Stomach (tissue), 9 donors: ENCODE results near the gene PTPRM. TPM values are rescaled to one million over a fixed set of nuclear protein-coding genes. Genes with fewer than 3 reads are reported as not detected.

Experiments
- DNase-seq, 2 donors: peaks; one replicate each; pipeline versions ENCODE4 v3.0.0 to v3.0.0-alpha.2; 2013 to 2019
- H3K27ac ChIP-seq, 5 donors: fragments of 200-600 bp in 4 of 5; sonication (generic) in 4 of 5; one replicate each; pipeline ENCODE4 v1.5.1; 2013 to 2019; ENCODE audit warnings: mild to moderate bottlenecking in 1 of 5, moderate library complexity in 1 of 5
- H3K27me3 ChIP-seq, 3 donors: fragments of 200-600 bp; sonication (generic); one replicate each; pipeline ENCODE4 v1.5.1; 2017 to 2019; ENCODE audit warnings: mixed run types in 1 of 3
- H3K36me3 ChIP-seq, 4 donors: fragments of 200-600 bp; sonication (generic); 1 replicate in 3 of 4; 2 replicates in 1 of 4; pipeline ENCODE4 v1.5.1; 2016 to 2019
- H3K4me1 ChIP-seq, 4 donors: fragments of 200-600 bp; sonication (generic); one replicate each; pipeline ENCODE4 v1.5.1; 2016 to 2019
- H3K4me3 ChIP-seq, 4 donors: fragments of 200-600 bp; sonication (generic) in 3 of 4; one replicate each; pipeline ENCODE4 v1.5.1; 2016 to 2019; ENCODE audit warnings: mild to moderate bottlenecking in 1 of 4
- H3K9me3 ChIP-seq, 4 donors: fragments of 200-600 bp; sonication (generic); one replicate each; pipeline ENCODE4 v1.5.1; 2016 to 2019
- CTCF ChIP-seq, 7 experiments: fragments of 450-650 bp in 4 of 7; fragments of 200-600 bp in 3 of 7; sonication (generic) in 3 of 7; IDR thresholded peaks; one replicate each; pipeline ENCODE4 v1.5.1; 2016 to 2019; ENCODE audit warnings: antibody characterized with exemption in 7 of 7, control low read depth in 2 of 7, mild to moderate bottlenecking in 1 of 7
- EP300 ChIP-seq: sonication (generic); formaldehyde crosslinking; IDR thresholded peaks from one replicate; pipeline ENCODE4 v1.6.1; 2017; ENCODE audit warnings: antibody characterized with exemption
- POLR2A ChIP-seq, 4 donors: fragments of 450-650 bp; IDR thresholded peaks; one replicate each; pipeline ENCODE4 v1.6.1; 2016; ENCODE audit warnings: antibody characterized with exemption in 4 of 4, control low read depth in 2 of 4, mild to moderate bottlenecking in 1 of 4, moderate library complexity in 1 of 4
- POLR2AphosphoS5 ChIP-seq, 3 donors: sonication (generic); formaldehyde crosslinking; IDR thresholded peaks; one replicate each; pipeline ENCODE4 v1.6.1; 2016; ENCODE audit warnings: antibody characterized with exemption in 3 of 3
- WGBS, 5 donors: extraction: QIAGEN DNeasy Blood & Tissue Kit in 3 of 5; methylation state at CpG; one replicate each; pipeline versions ENCODE4 v1.1.5 to v1.1.7; 2013 to 2018; 5-methylcytosine and 5-hydroxymethylcytosine counted together
- intact Hi-C: fragments of 100-400 bp; cut with DNase I; formaldehyde crosslinking; loops from one replicate; pipeline ENCODE4 v1.15.1; 2023; ENCODE audit warnings: low total_unique reads
- polyA plus RNA-seq, 3 donors: library from polyadenylated mRNA; stranded (reverse); fragments of 200-250 nt; gene quantifications; one replicate each; pipeline ENCODE4 v1.2.3, GENCODE V29; 2013
- total RNA-seq, 5 donors: library from RNA; depleted of rRNA; stranded (reverse); fragments of >200 nt; gene quantifications; one replicate each; pipeline versions ENCODE4 v1.1.0 to v1.2.3, GENCODE V29; 2014 to 2016
- donor health status: healthy with polysubstance abuse.
- donor health status: Bipolar disorder and iron deficiency.
- donor health status: healthy.

Gene PTPRM
- total and polyA plus RNA-seq, 8 donors = 7.5 to 246 (median 58.2) TPM

- TF ChIP-seq EP300 (no peak), POLR2A (IDR thresholded peaks at IDR 0.05) (no peak), POLR2AphosphoS5 (IDR thresholded peaks at IDR 0.05) (no peak), CTCF (IDR thresholded peaks at IDR 0.05) (no peak)
These were observed 575.1 kb downstream of the PTPRM start for GRCh38 chr18:8142131-8142711.

GRCh38 chr18:8142932-8143331 is 575.8 kb downstream of the PTPRM start:
- peaks cover 0 to 5% (median 0%) of the 10 kb centered on the region in 4 donors for H3K9me3 ChIP-seq
- H3K27ac ChIP-seq = no peak overlapping the region
- TF ChIP-seq CTCF (IDR thresholded peaks at IDR 0.05) (no peak), POLR2AphosphoS5 (IDR thresholded peaks at IDR 0.05) (no peak), EP300 (no peak), POLR2A (IDR thresholded peaks at IDR 0.05) (no peak)
- no peak overlapping the region for H3K4me3 ChIP-seq
- intact Hi-C loops = no loop called here
- no peaks in the 10 kb centered on the region for H3K27me3 ChIP-seq
- H3K36me3 ChIP-seq = peaks cover 0 to 25% (median 15%) of the 10 kb centered on the region in 4 donors
- peaks cover 3 to 15% (median 9%) of the 10 kb centered on the region in 4 donors for H3K4me1 ChIP-seq
- 78 to 90% (median 88%) methylated on average over 2 of the region's 2 CpGs for WGBS, 5 donors
- no peak for DNase-seq

More at GRCh38 chr18:8142131-8142711, 575.1 kb downstream of the PTPRM start:
- H3K36me3 ChIP-seq = peaks cover 0 to 25% (median 15%) of the 10 kb centered on the region in 4 donors
- no peak for DNase-seq
- H3K27ac ChIP-seq = no peak overlapping the region
- peaks cover 0 to 5% (median 0%) of the 10 kb centered on the region in 4 donors for H3K9me3 ChIP-seq
- 75 to 79% (median 78%) methylated on average over 8 of the region's 8 CpGs for WGBS, 5 donors
- H3K27me3 ChIP-seq = no peaks in the 10 kb centered on the region
- intact Hi-C loops = no loop called here
- peaks cover 3 to 15% (median 9%) of the 10 kb centered on the region in 4 donors for H3K4me1 ChIP-seq
- H3K4me3 ChIP-seq = no peak overlapping the region

- WGBS, 5 donors = 60 to 73% (median 65%) methylated on average over 4 to 6 of the region's 6 CpGs
- Histone ChIP-seq H3K4me3 (no peak overlapping the region), H3K9me3 (peaks cover 0 to under 1% (median 0%) of the 10 kb centered on the region in 4 donors), H3K27ac (no peak overlapping the region), H3K4me1 (no peaks in the 10 kb centered on the region), H3K36me3 (no peaks in the 10 kb centered on the region), H3K27me3 (no peaks in the 10 kb centered on the region)
- TF ChIP-seq POLR2A (IDR thresholded peaks at IDR 0.05) (no peak), EP300 (no peak), POLR2AphosphoS5 (IDR thresholded peaks at IDR 0.05) (no peak), CTCF (IDR thresholded peaks at IDR 0.05) (no peak)
- DNase-seq = no peak
- intact Hi-C loops = no loop called here
These were observed 584.1 kb downstream of the PTPRM start for GRCh38 chr18:8151181-8151580.

- intact Hi-C loops = no loop called here
- Histone ChIP-seq H3K4me3 (no peak overlapping the region), H3K27ac (no peak overlapping the region), H3K9me3 (peaks cover 0 to 4% (median 2%) of the 10 kb centered on the region in 4 donors), H3K27me3 (no peaks in the 10 kb centered on the region), H3K4me1 (no peaks in the 10 kb centered on the region), H3K36me3 (peaks cover 0 to 13% (median 2%) of the 10 kb centered on the region in 4 donors)
- DNase-seq = no peak
- WGBS, 5 donors = 90 to 97% (median 94%) methylated on average over 10 of the region's 10 CpGs
- no peak for TF ChIP-seq CTCF (IDR thresholded peaks at IDR 0.05)
- TF ChIP-seq POLR2AphosphoS5 (IDR thresholded peaks at IDR 0.05) = no peak
- TF ChIP-seq POLR2A (IDR thresholded peaks at IDR 0.05) = no peak
These were observed 586.9 kb downstream of the PTPRM start for GRCh38 chr18:8153887-8154583.
